ENCODE data around the gene ATCAY. TPM values are rescaled to one million over a fixed set of nuclear protein-coding genes. Genes with fewer than 3 reads are reported as not detected.

ATCAY gene
- total RNA-seq, 1 experiment from 2014 or later: not detected

- peaks cover 9% of the 10 kb centered on the region for H3K4me1 Mint-ChIP-seq (ENCODE audit: insufficient read depth, unreplicated experiment)
- H3K27me3 Mint-ChIP-seq (ENCODE audit: insufficient read depth, unreplicated experiment): peaks cover 51% of the 10 kb centered on the region
- ChIA-PET POLR2A (no interaction called here), CTCF (interaction anchor here (0.6 to 1.1 kb wide), 6 partner anchors 10 to 422 kb away, joined by 3 to 4 read pairs (median 4); no protein-coding TSS in a partner anchor)
- H3K27ac Mint-ChIP-seq (ENCODE audit: low read depth, unreplicated experiment): no peak overlapping the region
- no peak for TF ChIP-seq CTCF (IDR thresholded peaks at IDR 0.05; ENCODE audit: unreplicated experiment)
- peaks cover 5% of the 10 kb centered on the region for H3K36me3 Mint-ChIP-seq (ENCODE audit: insufficient read depth, unreplicated experiment)
- no peaks in the 10 kb centered on the region for H3K9me3 Mint-ChIP-seq (ENCODE audit: unreplicated experiment)
- intact Hi-C loops (cut with micrococcal nuclease): loop anchor here (2.0 to 5.0 kb wide), 2 partner anchors 183 to 353 kb away; no protein-coding TSS in a partner anchor
- no TSS peak for BruUV-seq (replicated peaks)
- H3K4me3 Mint-ChIP-seq (ENCODE audit: unreplicated experiment): no peak overlapping the region
- DNase-seq (ENCODE audit: unreplicated experiment): no peak
These were observed 30.7 kb upstream of the ATCAY start for GRCh38 chr19:3849787-3850186.

GRCh38 chr19:3850320-3850972, 30.0 kb upstream of the ATCAY start:
- no TSS peak for BruUV-seq (replicated peaks)
- peaks cover 9% of the 10 kb centered on the region for H3K4me1 Mint-ChIP-seq (ENCODE audit: insufficient read depth, unreplicated experiment)
- H3K4me3 Mint-ChIP-seq (ENCODE audit: unreplicated experiment): no peak overlapping the region
- H3K36me3 Mint-ChIP-seq (ENCODE audit: insufficient read depth, unreplicated experiment): peaks cover 5% of the 10 kb centered on the region
- H3K27me3 Mint-ChIP-seq (ENCODE audit: insufficient read depth, unreplicated experiment): peaks cover 54% of the 10 kb centered on the region
- ChIA-PET CTCF (interaction anchor here (0.6 to 0.7 kb wide), 2 partner anchors 192 to 421 kb away, joined by 3 to 4 read pairs; no protein-coding TSS in a partner anchor), POLR2A (no interaction called here)
- no peaks in the 10 kb centered on the region for H3K9me3 Mint-ChIP-seq (ENCODE audit: unreplicated experiment)
- no peak for DNase-seq (ENCODE audit: unreplicated experiment)
- no peak overlapping the region for H3K27ac Mint-ChIP-seq (ENCODE audit: low read depth, unreplicated experiment)
- intact Hi-C loops (cut with micrococcal nuclease): loop anchor here (5.0 kb wide), 1 partner anchor 352 kb away; no protein-coding TSS in a partner anchor
- TF ChIP-seq CTCF (IDR thresholded peaks at IDR 0.05; ENCODE audit: unreplicated experiment): no peak

GRCh38 chr19:3851254-3852176, 29.0 kb upstream of the ATCAY start:
- no TSS peak for BruUV-seq (replicated peaks)
- no peak for TF ChIP-seq CTCF (IDR thresholded peaks at IDR 0.05; ENCODE audit: unreplicated experiment)
- CTCF ChIA-PET: interaction anchor here (0.5 to 1.7 kb wide), 6 partner anchors 43 to 356 kb away, joined by 3 to 14 read pairs (median 4); no protein-coding TSS in a partner anchor
- intact Hi-C loops (cut with micrococcal nuclease): loop anchor here (1.0 to 5.0 kb wide), 3 partner anchors 117 to 351 kb away; no protein-coding TSS in a partner anchor
- DNase-seq (ENCODE audit: unreplicated experiment): no peak
- Mint-ChIP-seq H3K4me3 (ENCODE audit: unreplicated experiment) (no peak overlapping the region), H3K9me3 (ENCODE audit: unreplicated experiment) (no peaks in the 10 kb centered on the region), H3K4me1 (ENCODE audit: insufficient read depth, unreplicated experiment) (peaks cover 9% of the 10 kb centered on the region), H3K36me3 (ENCODE audit: insufficient read depth, unreplicated experiment) (peaks cover 5% of the 10 kb centered on the region), H3K27ac (ENCODE audit: low read depth, unreplicated experiment) (no peak overlapping the region), H3K27me3 (ENCODE audit: insufficient read depth, unreplicated experiment) (peaks cover 54% of the 10 kb centered on the region)
- POLR2A ChIA-PET: interaction anchor here (1.3 kb wide), 1 partner anchor 117 kb away, joined by 7 read pairs; no protein-coding TSS in a partner anchor

GRCh38 chr19:3852177-3852511, 28.3 kb upstream of the ATCAY start:
- Mint-ChIP-seq H3K4me1 (ENCODE audit: insufficient read depth, unreplicated experiment) (peaks cover 9% of the 10 kb centered on the region), H3K36me3 (ENCODE audit: insufficient read depth, unreplicated experiment) (peaks cover 5% of the 10 kb centered on the region)
- intact Hi-C loops (cut with micrococcal nuclease): loop anchor here (1.0 to 5.0 kb wide), 3 partner anchors 117 to 350 kb away; no protein-coding TSS in a partner anchor

More at GRCh38 chr19:3852177-3852511, 28.3 kb upstream of the ATCAY start:
- Mint-ChIP-seq H3K4me3 (ENCODE audit: unreplicated experiment) (no peak overlapping the region), H3K27me3 (ENCODE audit: insufficient read depth, unreplicated experiment) (peaks cover 53% of the 10 kb centered on the region), H3K27ac (ENCODE audit: low read depth, unreplicated experiment) (no peak overlapping the region), H3K9me3 (ENCODE audit: unreplicated experiment) (no peaks in the 10 kb centered on the region)
- no peak for DNase-seq (ENCODE audit: unreplicated experiment)
- no TSS peak for BruUV-seq (replicated peaks)
- CTCF ChIA-PET: interaction anchor here (0.5 to 1.7 kb wide), 9 partner anchors 10 to 356 kb away, joined by 3 to 14 read pairs (median 4); no protein-coding TSS in a partner anchor
- no peak for TF ChIP-seq CTCF (IDR thresholded peaks at IDR 0.05; ENCODE audit: unreplicated experiment)
- POLR2A ChIA-PET: interaction anchor here (0.7 to 2.1 kb wide), 5 partner anchors 117 to 452 kb away, joined by 3 to 11 read pairs (median 4); partner anchors contain the start of genes DAPK3 and EEF2
